ENCODE measurements around the gene FMR1NB. TPM values are rescaled to one million over a fixed set of nuclear protein-coding genes. Genes with fewer than 3 reads are reported as not detected.

The FMR1NB gene
- total RNA-seq, 1 donor from 2014 or later, result not detected

Other genes starting within 250 kb of the FMR1NB start
- 31.1 and 33.5 TPM in 2 replicates for gene FMR1, start 69.4 kb upstream of the FMR1NB start, total RNA-seq